Measurements from ENCODE around the gene RAD23B. TPM values are rescaled to one million over a fixed set of nuclear protein-coding genes. Genes with fewer than 3 reads are reported as not detected.

The RAD23B gene
- total RNA-seq, 2 donors from 2014 or later: 119 to 146 TPM

GRCh38 chr9:107288701-107289100 lies 5.6 kb downstream of the RAD23B start:
- TF ChIP-seq CTCF (IDR thresholded peaks at IDR 0.05): no peak
- no peaks in the 10 kb centered on the region for H3K36me3 ChIP-seq
- no peak for DNase-seq
- peaks cover 18% of the 10 kb centered on the region for H3K4me1 ChIP-seq
- no peaks in the 10 kb centered on the region for H3K9me3 ChIP-seq
- intact Hi-C loops (cut with DNase I): no loop called here
- H3K4me3 ChIP-seq: no peak overlapping the region
- no peaks in the 10 kb centered on the region for H3K27me3 ChIP-seq
- H3K9ac ChIP-seq (ENCODE audit: low read depth in 2 of 2, low read length in 2 of 2): no peak overlapping the region
- H3K27ac ChIP-seq: no peak overlapping the region

GRCh38 chr9:107290619-107291018 lies 7.5 kb downstream of the RAD23B start:
- no peaks in the 10 kb centered on the region for H3K27me3 ChIP-seq
- no peak overlapping the region for H3K9ac ChIP-seq (ENCODE audit: low read depth in 2 of 2, low read length in 2 of 2)
- H3K4me1 ChIP-seq: peaks cover 9% of the 10 kb centered on the region
- intact Hi-C loops (cut with DNase I): no loop called here
- no peak overlapping the region for H3K27ac ChIP-seq
- H3K36me3 ChIP-seq: no peaks in the 10 kb centered on the region
- no peaks in the 10 kb centered on the region for H3K9me3 ChIP-seq
- H3K4me3 ChIP-seq: no peak overlapping the region
- TF ChIP-seq CTCF (IDR thresholded peaks at IDR 0.05): no peak
- DNase-seq: no peak

- TF ChIP-seq CTCF (IDR thresholded peaks at IDR 0.05): no peak
- H3K36me3 ChIP-seq: no peaks in the 10 kb centered on the region
- intact Hi-C loops (cut with DNase I): no loop called here
- no peaks in the 10 kb centered on the region for H3K27me3 ChIP-seq
- no peak overlapping the region for H3K9ac ChIP-seq (ENCODE audit: low read depth in 2 of 2, low read length in 2 of 2)
- H3K4me3 ChIP-seq: no peak overlapping the region
- H3K27ac ChIP-seq: no peak overlapping the region
- no peak for DNase-seq
- no peaks in the 10 kb centered on the region for H3K9me3 ChIP-seq
- H3K4me1 ChIP-seq: no peaks in the 10 kb centered on the region
Measured at GRCh38 chr9:107292821-107293542, 9.9 kb downstream of the RAD23B start.

- TF ChIP-seq CTCF (IDR thresholded peaks at IDR 0.05): no peak
- Histone ChIP-seq H3K27me3 (no peaks in the 10 kb centered on the region), H3K36me3 (no peaks in the 10 kb centered on the region), H3K4me1 (no peaks in the 10 kb centered on the region), H3K9ac (ENCODE audit: low read depth in 2 of 2, low read length in 2 of 2) (no peak overlapping the region), H3K4me3 (no peak overlapping the region), H3K27ac (no peak overlapping the region), H3K9me3 (no peaks in the 10 kb centered on the region)
- DNase-seq: no peak
- intact Hi-C loops (cut with DNase I): no loop called here
Measured at GRCh38 chr9:107293543-107294085, 10.5 kb downstream of the RAD23B start.

GRCh38 chr9:107294756-107295155 lies 11.7 kb downstream of the RAD23B start:
- intact Hi-C loops (cut with DNase I): no loop called here
- H3K4me1 ChIP-seq: no peaks in the 10 kb centered on the region
- H3K9ac ChIP-seq (ENCODE audit: low read depth in 2 of 2, low read length in 2 of 2): no peak overlapping the region
- H3K36me3 ChIP-seq: no peaks in the 10 kb centered on the region
- no peak overlapping the region for H3K27ac ChIP-seq
- no peak for DNase-seq
- no peak overlapping the region for H3K4me3 ChIP-seq
- no peaks in the 10 kb centered on the region for H3K27me3 ChIP-seq
- H3K9me3 ChIP-seq: no peaks in the 10 kb centered on the region
- TF ChIP-seq CTCF (IDR thresholded peaks at IDR 0.05): no peak

All from colonic mucosa (tissue), 4 donors.